Keratinocyte (primary cell): ENCODE results near the gene KLF7.

Experiments
- CTCF ChIP-seq, 3 experiments: IDR thresholded peaks in 1 of 3; conservative IDR thresholded peaks in 1 of 3; optimal IDR thresholded peaks in 1 of 3; 2 replicates in 2 of 3; 3 replicates in 1 of 3; pipeline versions ENCODE3 to v1.5.1; 2011; ENCODE audit warnings: low read length in 3 of 3, mild to moderate bottlenecking in 3 of 3, moderate library complexity in 2 of 3, control low read depth in 1 of 3, inconsistent platforms in 1 of 3; ENCODE audit not compliant: insufficient read depth in 2 of 3; ENCODE audit errors: extremely low read depth in 1 of 3
- EZH2 ChIP-seq: IDR thresholded peaks from one replicate; pipeline ENCODE4 v1.6.1; 2012; ENCODE audit warnings: inconsistent platforms, mild to moderate bottlenecking, low read length, moderate library complexity

- no peak for TF ChIP-seq CTCF (optimal IDR thresholded peaks at IDR 0.05 in 1 of 3, IDR thresholded peaks at IDR 0.05 in 1 of 3, conservative IDR thresholded peaks at IDR 0.05 in 1 of 3; ENCODE audit: extremely low read depth in 1 of 3, insufficient read depth in 2 of 3, low read length in 3 of 3)
- TF ChIP-seq EZH2 = no peak
Observed at GRCh38 chr2:207066166-207066565, 99.6 kb downstream of the KLF7 start.
